Tongue (tissue), 2 donors: ENCODE results near the gene FOXK2. TPM values are rescaled to one million over a fixed set of nuclear protein-coding genes. Genes with fewer than 3 reads are reported as not detected.
A peak's percentile ranks its signal among the peaks of the same experiment; 100 is the strongest.

Experiments used
- DNase-seq: peaks from one replicate; pipeline ENCODE4 v3.0.0-alpha.2; 2015
- total RNA-seq: library from RNA; depleted of rRNA; stranded (reverse); fragments of >200 nt; gene quantifications from one replicate; pipeline ENCODE4 v1.2.3, GENCODE V29; 2014

FOXK2 gene
- 51.7 TPM for total RNA-seq

GRCh38 chr17:82518826-82519810 is at the start of gene FOXK2:
FOXK2 (plus strand) TSS chr17:82519732; CDS start chr17:82519889, 157 bp downstream.
- DNase-seq, result peak; percentile 97

- DNase-seq, result no peak
Measured at GRCh38 chr17:82470065-82470464, 49.5 kb upstream of the FOXK2 start.

- DNase-seq, result peak; percentile 32
Measured at GRCh38 chr17:82474223-82475010, 45.1 kb upstream of the FOXK2 start.

GRCh38 chr17:82475458-82475857 is 44.1 kb upstream of the FOXK2 start:
- DNase-seq, result peak; percentile 27

GRCh38 chr17:82477934-82478333 is 41.6 kb upstream of the FOXK2 start:
- DNase-seq, result no peak

GRCh38 chr17:82479602-82480001 is 39.9 kb upstream of the FOXK2 start:
- DNase-seq, result no peak

GRCh38 chr17:82480318-82480717 is 39.2 kb upstream of the FOXK2 start:
- DNase-seq, result no peak

GRCh38 chr17:82483204-82483660 is 36.3 kb upstream of the FOXK2 start:
- no peak for DNase-seq

GRCh38 chr17:82483836-82484235 is 35.7 kb upstream of the FOXK2 start:
- DNase-seq, result no peak

GRCh38 chr17:82486231-82487094 is 33.1 kb upstream of the FOXK2 start:
- DNase-seq, result no peak

- peak; percentile 77 for DNase-seq
Measured at GRCh38 chr17:82487910-82488309, 31.6 kb upstream of the FOXK2 start.

GRCh38 chr17:82489117-82489516 is 30.4 kb upstream of the FOXK2 start:
- no peak for DNase-seq

- peak; percentile 60 for DNase-seq
Measured at GRCh38 chr17:82489851-82490511, 29.6 kb upstream of the FOXK2 start.

- no peak for DNase-seq
Measured at GRCh38 chr17:82490512-82491195, 28.9 kb upstream of the FOXK2 start.

- no peak for DNase-seq
Measured at GRCh38 chr17:82491196-82491530, 28.4 kb upstream of the FOXK2 start.

- no peak for DNase-seq
Measured at GRCh38 chr17:82491533-82491932, 28.0 kb upstream of the FOXK2 start.

GRCh38 chr17:82492643-82493225 is 26.8 kb upstream of the FOXK2 start:
- DNase-seq, result no peak

GRCh38 chr17:82493226-82493781 is 26.2 kb upstream of the FOXK2 start:
- no peak for DNase-seq

GRCh38 chr17:82494236-82495055 is 25.1 kb upstream of the FOXK2 start:
- peak; percentile 90 for DNase-seq
